ENCODE data around the gene MPC1.
"Not testable (repeated sequence)": the region's sequence is repeated elsewhere in the genome, so short reads cannot be mapped to it uniquely, and the experiment has no call there.

Gene MPC1

DNA sequence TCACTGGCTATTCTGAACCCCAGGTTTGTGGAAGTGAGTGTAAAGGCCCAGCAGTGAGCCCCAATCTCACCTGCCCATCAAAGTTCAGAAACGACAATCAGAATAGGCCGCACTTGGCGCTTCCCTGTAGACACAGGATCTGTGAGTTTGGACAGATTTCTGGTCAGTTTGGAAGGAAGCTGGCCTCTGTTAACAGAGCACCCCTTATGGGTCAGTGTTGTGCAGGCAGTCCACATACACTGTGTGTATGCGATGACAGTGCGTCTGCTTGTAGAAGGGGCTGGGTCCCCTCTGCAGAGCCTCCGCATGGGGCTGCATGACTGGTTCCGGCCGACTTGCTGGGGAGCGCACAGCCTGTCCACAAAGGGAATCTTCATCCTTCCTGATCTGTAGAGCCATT is 3.4 kb upstream of the MPC1 start:
- Histone ChIP-seq H4K8ac (ENCODE audit: low read length) (no peak overlapping the region), H3K4me3 (ENCODE audit: insufficient read depth in 1 of 2, low read depth in 1 of 2, low read length in 2 of 2) (no peak overlapping the region), H2BK120ac (ENCODE audit: low read depth, low read length) (no peak overlapping the region), H3K23ac (ENCODE audit: low read length in 2 of 2) (no peak overlapping the region), H2BK12ac (ENCODE audit: low read length in 2 of 2) (no peak overlapping the region), H3K79me1 (replicated peaks; ENCODE audit: low read length, poor library complexity, severe bottlenecking) (peaks cover 8% of the 10 kb centered on the region), H3K4ac (ENCODE audit: low read depth in 1 of 2, low read length in 2 of 2) (no peak overlapping the region), H3K14ac (ENCODE audit: low read length in 2 of 2) (no peak overlapping the region), H2BK15ac (ENCODE audit: low read depth, poor library complexity, severe bottlenecking) (no peak overlapping the region), H2AFZ (ENCODE audit: low read depth, low read length) (peak overlapping the region; percentile 21), H2BK5ac (ENCODE audit: low read depth, low read length, poor library complexity, severe bottlenecking) (no peak overlapping the region), H3K9ac (ENCODE audit: low read length) (no peak overlapping the region), H3K4me1 (ENCODE audit: control insufficient read depth, insufficient read depth, low read depth, low read length) (peaks cover 7% of the 10 kb centered on the region), H3K18ac (ENCODE audit: low read depth in 1 of 2, low read length in 2 of 2) (no peak overlapping the region), H4K91ac (ENCODE audit: low read length) (no peak overlapping the region), H2AK5ac (ENCODE audit: low read length, severe bottlenecking) (no peak overlapping the region), H3K4me2 (ENCODE audit: low read length, poor library complexity, severe bottlenecking) (no peak overlapping the region), H3K27ac (ENCODE audit: low read length, poor library complexity, severe bottlenecking) (no peak overlapping the region), H3K27me3 (ENCODE audit: control insufficient read depth in 1 of 2, insufficient read depth in 1 of 2, low read length in 2 of 2) (peaks cover 5 to 9% of the 10 kb centered on the region in 2 experiments), H3K9me3 (ENCODE audit: control insufficient read depth, low read length) (no peaks in the 10 kb centered on the region), H3K36me3 (ENCODE audit: control insufficient read depth in 1 of 2, insufficient read depth in 2 of 2, low read depth in 1 of 2, low read length in 2 of 2) (no peaks in the 10 kb centered on the region)
- no peak for DNase-seq
- WGBS = 93% methylated on average over 9 of the region's 9 CpGs

DNA sequence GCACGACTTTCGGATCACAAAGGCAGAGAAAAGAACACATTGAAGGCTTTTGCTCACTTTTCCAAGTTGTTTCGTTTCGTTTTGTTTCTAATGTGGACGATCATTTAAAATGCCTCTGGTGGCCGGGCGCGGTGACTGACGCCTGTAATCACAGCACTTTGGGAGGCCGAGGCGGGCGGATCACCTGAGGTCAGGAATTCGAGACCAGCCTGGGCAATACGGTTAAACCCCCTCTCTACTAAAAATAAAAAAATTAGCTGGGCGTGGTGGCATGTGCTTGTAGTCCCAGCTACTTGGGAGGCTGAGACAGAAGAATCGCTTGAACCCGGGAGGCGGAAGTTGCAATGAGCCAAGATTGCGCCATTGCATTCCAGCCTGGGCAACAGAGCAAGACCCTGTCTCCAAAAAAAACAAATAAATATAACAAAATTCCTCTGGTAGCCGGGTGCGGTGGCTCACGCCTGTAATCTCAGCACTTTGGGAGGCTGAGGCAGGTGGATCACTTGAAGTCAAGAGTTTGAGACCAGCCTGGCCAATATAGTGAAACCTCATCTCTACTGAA is 1.1 kb upstream of the MPC1 start:
- H3K27me3 ChIP-seq (ENCODE audit: control insufficient read depth in 1 of 2, insufficient read depth in 1 of 2, low read length in 2 of 2); H2BK12ac ChIP-seq (ENCODE audit: low read length in 2 of 2); H3K9me3 ChIP-seq (ENCODE audit: control insufficient read depth, low read length); DNase-seq; H2BK120ac ChIP-seq (ENCODE audit: low read depth, low read length); H2AK5ac ChIP-seq (ENCODE audit: low read length, severe bottlenecking); H2BK5ac ChIP-seq (ENCODE audit: low read depth, low read length, poor library complexity, severe bottlenecking); H3K4me1 ChIP-seq (ENCODE audit: control insufficient read depth, insufficient read depth, low read depth, low read length); H3K4ac ChIP-seq (ENCODE audit: low read depth in 1 of 2, low read length in 2 of 2); H2BK15ac ChIP-seq (ENCODE audit: low read depth, poor library complexity, severe bottlenecking); H4K8ac ChIP-seq (ENCODE audit: low read length); H3K18ac ChIP-seq (ENCODE audit: low read depth in 1 of 2, low read length in 2 of 2); H4K91ac ChIP-seq (ENCODE audit: low read length); H3K36me3 ChIP-seq (ENCODE audit: control insufficient read depth in 1 of 2, insufficient read depth in 2 of 2, low read depth in 1 of 2, low read length in 2 of 2); H3K14ac ChIP-seq (ENCODE audit: low read length in 2 of 2): not testable (repeated sequence)
- Histone ChIP-seq H3K9ac (ENCODE audit: low read length) (peak overlapping the region; percentile 80), H2AFZ (ENCODE audit: low read depth, low read length) (peak overlapping the region; percentile 78), H3K79me1 (replicated peaks; ENCODE audit: low read length, poor library complexity, severe bottlenecking) (peaks cover 11% of the 10 kb centered on the region), H3K4me2 (ENCODE audit: low read length, poor library complexity, severe bottlenecking) (peak overlapping the region; percentile 97), H3K27ac (ENCODE audit: low read length, poor library complexity, severe bottlenecking) (peak overlapping the region; percentile 30), H3K4me3 (ENCODE audit: insufficient read depth in 1 of 2, low read depth in 1 of 2, low read length in 2 of 2) (peak overlapping the region; percentile 91 to 99), H3K23ac (ENCODE audit: low read length in 2 of 2) (peak overlapping the region in 1 of 2 experiments; percentile 23)
- WGBS = 38% methylated on average over 20 of the region's 22 CpGs

DNA sequence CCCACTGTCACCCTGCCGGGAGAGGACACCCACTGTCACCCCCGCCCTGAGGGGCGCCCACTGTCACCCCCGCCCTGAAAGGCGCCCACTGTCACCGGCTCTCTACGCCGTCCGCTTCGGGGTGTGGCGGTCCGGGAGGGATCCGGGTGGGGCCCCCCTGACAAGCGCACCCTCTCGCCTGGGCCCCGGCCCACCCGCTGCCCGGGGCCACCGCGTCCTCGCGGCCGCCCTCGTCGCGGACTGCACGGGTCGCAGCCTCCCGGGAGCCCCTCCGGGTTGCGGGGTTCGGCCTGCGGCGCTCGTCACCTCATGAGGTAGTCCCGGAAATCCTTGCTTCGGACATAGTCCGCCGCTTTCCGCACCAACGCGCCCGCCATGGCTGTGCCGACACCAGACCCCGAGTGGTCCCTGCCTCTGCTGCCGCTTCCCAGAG is 224 bp downstream of the MPC1 start:
- WGBS = under 1% methylated on average over 40 of the region's 46 CpGs
- DNase-seq = no peak
- peak overlapping the region in 1 of 2 experiments; percentile 24 for H2BK12ac ChIP-seq (ENCODE audit: low read length in 2 of 2)
- peak overlapping the region; percentile 72 for H4K8ac ChIP-seq (ENCODE audit: low read length)
- peak overlapping the region; percentile 63 for H2BK15ac ChIP-seq (ENCODE audit: low read depth, poor library complexity, severe bottlenecking)
- no peak overlapping the region for H2BK120ac ChIP-seq (ENCODE audit: low read depth, low read length)
- peak overlapping the region; percentile 99 for H3K4me2 ChIP-seq (ENCODE audit: low read length, poor library complexity, severe bottlenecking)
- H3K9me3 ChIP-seq (ENCODE audit: control insufficient read depth, low read length) = no peaks in the 10 kb centered on the region
- H2BK5ac ChIP-seq (ENCODE audit: low read depth, low read length, poor library complexity, severe bottlenecking) = no peak overlapping the region
- H2AK5ac ChIP-seq (ENCODE audit: low read length, severe bottlenecking) = no peak overlapping the region
- no peak overlapping the region for H4K91ac ChIP-seq (ENCODE audit: low read length)
- H3K9ac ChIP-seq (ENCODE audit: low read length) = peak overlapping the region; percentile 80
- H3K79me1 ChIP-seq (replicated peaks; ENCODE audit: low read length, poor library complexity, severe bottlenecking) = peaks cover 11% of the 10 kb centered on the region
- H3K27ac ChIP-seq (ENCODE audit: low read length, poor library complexity, severe bottlenecking) = no peak overlapping the region
- peak overlapping the region in 1 of 2 experiments; percentile 52 for H3K18ac ChIP-seq (ENCODE audit: low read depth in 1 of 2, low read length in 2 of 2)
- peaks cover 7% of the 10 kb centered on the region for H3K4me1 ChIP-seq (ENCODE audit: control insufficient read depth, insufficient read depth, low read depth, low read length)
- no peaks in the 10 kb centered on the region for H3K27me3 ChIP-seq (ENCODE audit: control insufficient read depth in 1 of 2, insufficient read depth in 1 of 2, low read length in 2 of 2)
- H2AFZ ChIP-seq (ENCODE audit: low read depth, low read length) = peak overlapping the region; percentile 66
- H3K4me3 ChIP-seq (ENCODE audit: insufficient read depth in 1 of 2, low read depth in 1 of 2, low read length in 2 of 2) = peak overlapping the region; percentile 88 to 99
- H3K23ac ChIP-seq (ENCODE audit: low read length in 2 of 2) = no peak overlapping the region
- H3K14ac ChIP-seq (ENCODE audit: low read length in 2 of 2) = no peak overlapping the region
- no peaks in the 10 kb centered on the region for H3K36me3 ChIP-seq (ENCODE audit: control insufficient read depth in 1 of 2, insufficient read depth in 2 of 2, low read depth in 1 of 2, low read length in 2 of 2)
- no peak overlapping the region for H3K4ac ChIP-seq (ENCODE audit: low read depth in 1 of 2, low read length in 2 of 2)

DNA sequence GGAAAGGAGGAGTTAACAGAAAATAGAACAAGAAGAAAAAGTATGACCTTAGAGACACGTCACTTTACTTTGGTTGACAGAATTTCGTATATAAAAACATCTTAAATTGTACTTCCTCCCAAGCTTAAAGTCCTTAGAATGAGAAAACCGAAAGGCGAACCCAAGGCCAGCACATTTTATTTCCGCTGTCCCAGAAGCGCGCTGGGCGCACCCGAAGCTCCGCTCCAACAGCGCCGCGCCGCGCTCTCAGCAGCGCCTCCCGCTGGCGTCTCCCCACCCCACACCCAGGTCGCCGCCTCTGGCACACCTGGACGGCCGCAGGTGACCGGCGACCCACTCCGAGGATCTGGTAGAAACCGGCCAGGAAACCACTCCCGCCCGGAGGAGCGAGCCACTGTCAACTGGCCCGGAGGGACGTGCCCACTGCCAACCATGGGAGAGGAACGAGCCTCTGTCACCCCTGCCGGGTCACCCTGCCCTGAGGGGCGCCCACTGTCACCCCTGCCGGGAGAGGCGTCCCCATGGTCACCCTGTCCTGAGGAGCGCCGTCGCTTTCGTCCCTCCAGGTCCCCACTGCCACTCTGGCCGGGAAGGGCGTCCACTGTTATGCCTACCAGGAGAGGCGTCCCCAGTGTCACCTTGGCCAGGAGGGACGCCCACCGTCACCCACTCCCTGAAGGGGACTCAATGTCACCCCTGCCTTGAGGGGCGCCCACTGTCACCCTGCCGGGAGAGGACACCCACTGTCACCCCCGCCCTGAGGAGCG is 824 bp downstream of the MPC1 start:
- Histone ChIP-seq H3K4ac (ENCODE audit: low read depth in 1 of 2, low read length in 2 of 2) (no peak overlapping the region), H4K8ac (ENCODE audit: low read length) (peak overlapping the region; percentile 36), H3K36me3 (ENCODE audit: control insufficient read depth in 1 of 2, insufficient read depth in 2 of 2, low read depth in 1 of 2, low read length in 2 of 2) (no peaks in the 10 kb centered on the region), H3K23ac (ENCODE audit: low read length in 2 of 2) (peak overlapping the region in 1 of 2 experiments; percentile 87), H3K79me1 (replicated peaks; ENCODE audit: low read length, poor library complexity, severe bottlenecking) (peaks cover 14% of the 10 kb centered on the region), H3K4me1 (ENCODE audit: control insufficient read depth, insufficient read depth, low read depth, low read length) (peaks cover 7% of the 10 kb centered on the region), H2BK120ac (ENCODE audit: low read depth, low read length) (no peak overlapping the region), H3K4me2 (ENCODE audit: low read length, poor library complexity, severe bottlenecking) (peak overlapping the region; percentile 99), H3K4me3 (ENCODE audit: insufficient read depth in 1 of 2, low read depth in 1 of 2, low read length in 2 of 2) (peak overlapping the region; percentile 88 to 99), H3K18ac (ENCODE audit: low read depth in 1 of 2, low read length in 2 of 2) (peak overlapping the region in 1 of 2 experiments; percentile 46), H3K14ac (ENCODE audit: low read length in 2 of 2) (peak overlapping the region in 1 of 2 experiments; percentile 35), H2BK5ac (ENCODE audit: low read depth, low read length, poor library complexity, severe bottlenecking) (no peak overlapping the region), H3K27ac (ENCODE audit: low read length, poor library complexity, severe bottlenecking) (no peak overlapping the region), H2AFZ (ENCODE audit: low read depth, low read length) (peak overlapping the region; percentile 66), H2AK5ac (ENCODE audit: low read length, severe bottlenecking) (no peak overlapping the region), H4K91ac (ENCODE audit: low read length) (no peak overlapping the region), H3K27me3 (ENCODE audit: control insufficient read depth in 1 of 2, insufficient read depth in 1 of 2, low read length in 2 of 2) (no peaks in the 10 kb centered on the region), H3K9me3 (ENCODE audit: control insufficient read depth, low read length) (no peaks in the 10 kb centered on the region), H2BK15ac (ENCODE audit: low read depth, poor library complexity, severe bottlenecking) (no peak overlapping the region), H2BK12ac (ENCODE audit: low read length in 2 of 2) (peak overlapping the region in 1 of 2 experiments; percentile 3), H3K9ac (ENCODE audit: low read length) (peak overlapping the region; percentile 80)
- under 1% methylated on average over 49 of the region's 49 CpGs for WGBS
- DNase-seq = peak; percentile 57
